ENCODE measurements around the gene ZNF583. TPM values are rescaled to one million over a fixed set of nuclear protein-coding genes. Genes with fewer than 3 reads are reported as not detected.

The ZNF583 gene
- total and polyA plus RNA-seq, 2 of the 8 experiments (the other 6 are each of a cell fraction or from before 2014, with no cell fraction given): 0.48 to 2.8 TPM

DNA sequence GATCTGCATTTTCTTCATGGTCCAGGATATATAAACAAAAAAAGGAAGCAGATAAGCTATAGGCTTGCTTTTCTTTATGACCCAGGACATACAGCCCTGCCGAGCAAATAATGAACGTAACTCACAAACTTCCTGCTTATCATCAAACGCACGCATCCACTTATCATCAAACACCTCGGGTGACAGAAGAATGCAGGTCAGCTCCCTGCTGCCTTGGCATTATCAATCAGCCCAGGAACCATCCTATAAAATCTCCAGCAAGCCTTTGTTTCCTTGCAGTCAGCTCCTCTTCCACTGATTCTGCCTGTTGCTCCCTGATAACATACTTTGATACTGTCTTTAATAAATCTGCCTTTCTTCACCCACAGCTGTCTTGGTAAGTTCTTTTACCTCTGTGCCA is 5.3 kb upstream of the ZNF583 start (continued):
- no peak for TF ChIP-seq JUN (IDR thresholded peaks at IDR 0.05; ENCODE audit: low read depth, low read length)

Measured in H1 (cell line).